CD4-positive, CD25-positive, alpha-beta regulatory T cell (primary cell): ENCODE measurements around the gene TMEM116. TPM values are rescaled to one million over a fixed set of nuclear protein-coding genes. Genes with fewer than 3 reads are reported as not detected.
A peak's percentile ranks its signal among the peaks of the same experiment; 100 is the strongest.

Experiments
- ATAC-seq, 2 donors: fragments of 150-1000 bp; cut with Tn5 transposase; one replicate each; pipeline ENCODE4 v1.10.0; 2021; ENCODE audit warnings: low read depth in 2 of 2, moderate number of reproducible peaks in 2 of 2, moderate library complexity in 1 of 2
- DNase-seq, 3 donors: peaks; one replicate each; pipeline versions ENCODE4 v3.0.0 to v3.0.0-alpha.2; 2012 to 2022; ENCODE audit warnings: mixed read lengths in 1 of 3
- H3K27ac ChIP-seq: one replicate; pipeline ENCODE4 v1.7.0; 2013; ENCODE audit warnings: mild to moderate bottlenecking, low read length; ENCODE audit not compliant: insufficient read depth, poor library complexity, severe bottlenecking
- H3K27me3 ChIP-seq: one replicate; pipeline ENCODE4 v1.7.0; 2013; ENCODE audit warnings: low read length; ENCODE audit not compliant: control insufficient read depth, insufficient read depth
- H3K36me3 ChIP-seq: one replicate; pipeline ENCODE4 v1.7.0; 2013; ENCODE audit warnings: mild to moderate bottlenecking, low read length, moderate library complexity; ENCODE audit not compliant: control insufficient read depth, insufficient read depth
- H3K4me1 ChIP-seq: 2 replicates; pipeline ENCODE4 v1.7.0; 2013; ENCODE audit warnings: mild to moderate bottlenecking, low read length; ENCODE audit not compliant: insufficient read depth, control insufficient read depth, poor library complexity, severe bottlenecking
- H3K4me3 ChIP-seq: one replicate; pipeline ENCODE4 v1.7.0; 2013; ENCODE audit warnings: low read depth, mild to moderate bottlenecking, low read length, moderate library complexity
- H3K9me3 ChIP-seq, 2 experiments: 1 replicate in 1 of 2; 2 replicates in 1 of 2; pipeline ENCODE4 v1.7.0; 2013; ENCODE audit warnings: low read length in 2 of 2, mild to moderate bottlenecking in 1 of 2, moderate library complexity in 1 of 2; ENCODE audit not compliant: control insufficient read depth in 2 of 2
- H3K27ac Mint-ChIP-seq, 3 donors: one replicate each; pipeline ENCODE4 v1.8.0; 2020 to 2022; ENCODE audit warnings: mild to moderate bottlenecking in 3 of 3, mixed read lengths in 3 of 3, moderate library complexity in 2 of 3
- H3K27me3 Mint-ChIP-seq: one replicate; pipeline ENCODE4 v1.8.0; 2022; ENCODE audit warnings: mild to moderate bottlenecking, mixed read lengths
- H3K36me3 Mint-ChIP-seq: one replicate; pipeline ENCODE4 v1.8.0; 2020; ENCODE audit warnings: mixed read lengths
- H3K4me1 Mint-ChIP-seq, 4 donors: one replicate each; pipeline ENCODE4 v1.8.0; 2020 to 2022; ENCODE audit warnings: mixed read lengths in 4 of 4, mild to moderate bottlenecking in 1 of 4
- H3K4me3 Mint-ChIP-seq, 4 donors: one replicate each; pipeline ENCODE4 v1.8.0; 2020 to 2022; ENCODE audit warnings: mild to moderate bottlenecking in 4 of 4, mixed read lengths in 4 of 4, moderate library complexity in 3 of 4
- H3K9me3 Mint-ChIP-seq, 7 donors: one replicate each; pipeline ENCODE4 v1.8.0; 2020 to 2022; ENCODE audit warnings: mixed read lengths in 7 of 7, mild to moderate bottlenecking in 3 of 7, moderate library complexity in 2 of 7
- polyA plus RNA-seq, 4 donors: library from polyadenylated mRNA; unstranded; fragments of 300-500 nt; fragmentation: Illumina TruSeq; gene quantifications; one replicate each; pipeline ENCODE4 v1.2.3, GENCODE V29; 2021
- total RNA-seq: library from RNA; stranded (reverse); gene quantifications from one replicate; pipeline ENCODE4 v1.2.3, GENCODE V29; 2022

TMEM116 gene
- total and polyA plus RNA-seq, 5 donors from 2014 or later, result 20.2 to 38.4 (median 27.9) TPM

DNA sequence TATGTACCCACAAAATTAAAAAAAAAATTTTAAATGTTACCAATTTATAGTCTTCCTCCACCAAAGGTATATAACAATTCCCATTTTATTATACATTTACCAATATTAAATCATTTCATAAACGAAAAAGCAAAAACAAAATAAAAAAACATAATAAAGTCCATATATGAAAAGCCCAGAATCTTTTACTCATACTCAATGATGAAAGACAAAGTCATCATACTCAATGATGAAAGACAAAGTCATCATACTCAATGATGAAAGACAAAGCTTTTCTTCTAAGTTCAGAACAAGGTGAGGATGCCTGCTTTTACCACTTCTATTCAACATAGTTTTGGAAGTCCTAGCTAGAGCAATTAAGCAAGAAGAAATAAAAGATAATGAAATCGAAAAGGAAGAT lies 28.1 kb downstream of the TMEM116 start:
- Histone ChIP-seq H3K4me3 (no peak overlapping the region), H3K9me3 (no peaks in the 10 kb centered on the region), H3K36me3 (no peaks in the 10 kb centered on the region), H3K4me1 (no peaks in the 10 kb centered on the region), H3K27ac (no peak overlapping the region), H3K27me3 (no peaks in the 10 kb centered on the region)
- H3K4me1 Mint-ChIP-seq, result peaks cover 14 to 33% (median 20%) of the 10 kb centered on the region in 4 donors
- peaks cover 0 to 3% (median 0%) of the 10 kb centered on the region in 7 donors for H3K9me3 Mint-ChIP-seq
- no peak overlapping the region for H3K27ac Mint-ChIP-seq
- DNase-seq (no peak), ATAC-seq (no peak)
- H3K27me3 Mint-ChIP-seq, result no peaks in the 10 kb centered on the region
- H3K4me3 Mint-ChIP-seq, result no peak overlapping the region
- peaks cover 28% of the 10 kb centered on the region for H3K36me3 Mint-ChIP-seq

DNA sequence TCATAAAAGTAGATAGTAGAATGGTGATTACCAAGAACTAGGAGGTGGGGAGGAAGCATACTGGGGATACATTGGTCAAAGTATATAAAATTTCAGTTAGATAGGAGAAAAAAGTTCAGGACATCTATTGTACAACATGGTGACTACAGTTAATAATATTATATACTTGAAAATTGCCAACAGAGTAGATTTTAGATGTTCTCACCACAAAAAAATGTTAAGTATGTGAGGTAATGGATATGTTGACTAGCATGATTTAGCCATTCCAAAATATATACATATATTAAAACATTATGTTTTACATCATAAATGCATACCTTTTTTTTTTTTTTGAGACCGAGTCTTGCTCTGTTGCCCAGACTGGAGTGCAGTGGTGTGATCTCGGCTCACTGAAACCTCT lies 31.0 kb downstream of the TMEM116 start:
- Mint-ChIP-seq H3K27ac (peak overlapping the region in 1 of 3 donors; percentile 29), H3K36me3 (peaks cover 27% of the 10 kb centered on the region)

DNA sequence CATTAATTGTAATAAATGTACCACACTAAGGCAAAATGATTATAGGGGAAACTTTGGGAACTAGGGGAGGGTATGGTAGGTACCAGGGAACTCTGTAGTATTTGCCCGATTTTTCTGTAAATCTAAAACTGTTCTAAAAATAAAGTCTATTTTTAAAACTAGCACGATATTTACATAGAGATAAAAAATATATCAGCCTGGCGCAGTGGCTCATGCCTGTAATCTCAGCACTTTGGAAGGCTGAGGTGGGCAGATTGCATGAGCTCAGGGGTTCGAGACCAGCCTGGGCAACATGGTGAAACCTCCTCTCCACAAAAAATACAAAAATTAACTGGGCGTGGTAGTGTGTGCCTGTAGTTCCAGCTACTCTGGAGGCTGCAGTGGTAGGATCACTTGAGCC lies 32.4 kb downstream of the TMEM116 start:
- no peak overlapping the region for H3K27ac ChIP-seq
- H3K4me1 ChIP-seq, result no peaks in the 10 kb centered on the region
- DNase-seq (no peak), ATAC-seq (no peak)
- peaks cover 26 to 38% (median 29%) of the 10 kb centered on the region in 4 donors for H3K4me1 Mint-ChIP-seq
- H3K36me3 ChIP-seq, result no peaks in the 10 kb centered on the region
- H3K9me3 Mint-ChIP-seq, result peaks cover 0 to 1% (median 0%) of the 10 kb centered on the region in 7 donors
- no peak overlapping the region for H3K4me3 ChIP-seq
- no peaks in the 10 kb centered on the region for H3K27me3 Mint-ChIP-seq
- H3K4me3 Mint-ChIP-seq, result no peak overlapping the region
- H3K27me3 ChIP-seq, result no peaks in the 10 kb centered on the region
- no peaks in the 10 kb centered on the region for H3K9me3 ChIP-seq
- peaks cover 22% of the 10 kb centered on the region for H3K36me3 Mint-ChIP-seq
- H3K27ac Mint-ChIP-seq, result no peak overlapping the region

More for the DNA sequence above, 31.0 kb downstream of the TMEM116 start:
- ATAC-seq (no peak), DNase-seq (no peak)
- Histone ChIP-seq H3K36me3 (no peaks in the 10 kb centered on the region), H3K9me3 (no peaks in the 10 kb centered on the region), H3K27me3 (no peaks in the 10 kb centered on the region), H3K4me3 (no peak overlapping the region), H3K27ac (no peak overlapping the region), H3K4me1 (no peaks in the 10 kb centered on the region)
- Mint-ChIP-seq H3K4me3 (no peak overlapping the region), H3K4me1 (peaks cover 19 to 37% (median 23%) of the 10 kb centered on the region in 4 donors), H3K9me3 (peaks cover 0 to 1% (median 0%) of the 10 kb centered on the region in 7 donors), H3K27me3 (no peaks in the 10 kb centered on the region)

DNA sequence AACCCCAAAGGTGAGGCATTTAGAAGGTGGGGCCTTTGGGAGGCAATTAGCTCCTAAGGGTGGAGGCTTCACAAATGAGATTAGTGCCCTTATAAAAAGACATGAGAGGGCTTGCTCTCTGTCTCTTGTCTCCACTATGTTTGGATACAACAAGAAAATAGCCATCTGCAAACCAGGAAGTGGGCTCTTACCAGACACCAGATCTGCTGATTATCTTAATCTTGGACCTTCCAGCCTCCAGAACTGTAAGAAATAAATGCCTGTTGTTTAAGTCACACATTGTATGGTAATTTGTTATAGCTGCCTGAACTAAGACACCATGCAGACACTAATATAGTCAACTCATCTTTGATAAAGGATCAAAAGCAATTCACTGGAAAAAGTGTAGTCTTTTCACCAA lies 34.4 kb downstream of the TMEM116 start:
- peaks cover 18% of the 10 kb centered on the region for H3K36me3 Mint-ChIP-seq
- peaks cover 22 to 38% (median 24%) of the 10 kb centered on the region in 4 donors for H3K4me1 Mint-ChIP-seq
- DNase-seq (no peak), ATAC-seq (no peak)
- H3K9me3 Mint-ChIP-seq, result no peaks in the 10 kb centered on the region
- Histone ChIP-seq H3K9me3 (no peaks in the 10 kb centered on the region), H3K36me3 (no peaks in the 10 kb centered on the region), H3K4me1 (no peaks in the 10 kb centered on the region), H3K27me3 (no peaks in the 10 kb centered on the region), H3K4me3 (no peak overlapping the region), H3K27ac (no peak overlapping the region)
- H3K27ac Mint-ChIP-seq, result no peak overlapping the region
- no peak overlapping the region for H3K4me3 Mint-ChIP-seq
- H3K27me3 Mint-ChIP-seq, result no peaks in the 10 kb centered on the region

DNA sequence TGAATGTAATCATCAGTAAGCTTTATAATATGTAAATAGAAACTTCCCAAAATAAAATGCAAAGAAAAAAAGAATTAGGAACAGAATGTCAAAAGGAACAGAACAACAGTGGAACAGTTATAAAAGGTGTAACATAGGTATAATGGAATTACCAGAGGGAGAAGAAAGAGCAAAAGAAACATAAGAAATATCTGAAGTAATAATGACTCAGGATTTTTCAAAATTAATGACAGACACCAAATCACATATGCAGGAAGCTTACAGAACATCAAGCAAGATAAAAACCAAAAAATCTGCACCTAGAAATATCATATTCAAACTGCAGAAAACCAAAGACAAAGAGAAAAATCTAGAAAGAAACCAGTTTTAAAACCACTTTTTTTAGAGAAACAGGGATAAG lies 36.1 kb downstream of the TMEM116 start:
- H3K27ac Mint-ChIP-seq, result peak overlapping the region in 1 of 3 donors; percentile 50
- H3K4me1 ChIP-seq, result no peaks in the 10 kb centered on the region

DNA sequence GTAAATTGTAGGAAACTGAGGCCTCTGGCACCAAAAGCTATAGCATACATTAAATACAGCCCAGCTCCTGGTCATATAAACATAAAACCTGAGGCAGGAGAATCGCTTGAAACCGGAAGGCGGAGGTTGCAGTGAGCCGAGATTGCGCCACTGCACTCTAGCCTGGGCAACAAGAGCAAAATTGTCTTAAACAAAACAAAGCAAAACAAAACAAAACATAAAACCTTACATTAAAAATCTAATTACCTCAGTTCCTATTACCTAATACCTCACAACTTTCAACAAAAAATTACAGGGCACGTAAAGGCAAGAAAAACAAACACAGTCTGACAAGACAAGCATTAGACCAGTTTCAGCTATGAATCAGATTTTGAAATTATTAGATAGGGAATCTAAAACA lies 36.7 kb downstream of the TMEM116 start:
- Histone ChIP-seq H3K4me3 (no peak overlapping the region), H3K36me3 (peaks cover 7% of the 10 kb centered on the region), H3K27me3 (no peaks in the 10 kb centered on the region), H3K27ac (no peak overlapping the region), H3K4me1 (no peaks in the 10 kb centered on the region), H3K9me3 (peaks cover 2 to 6% of the 10 kb centered on the region in 2 experiments)
- no peak overlapping the region for H3K27ac Mint-ChIP-seq
- H3K4me1 Mint-ChIP-seq, result peaks cover 20 to 33% (median 22%) of the 10 kb centered on the region in 4 donors
- H3K9me3 Mint-ChIP-seq, result no peaks in the 10 kb centered on the region
- no peak for DNase-seq
- no peak overlapping the region for H3K4me3 Mint-ChIP-seq
- ATAC-seq, result no peak
- H3K27me3 Mint-ChIP-seq, result no peaks in the 10 kb centered on the region
- H3K36me3 Mint-ChIP-seq, result peaks cover 15% of the 10 kb centered on the region

More for the DNA sequence above, 36.1 kb downstream of the TMEM116 start:
- H3K4me3 ChIP-seq, result no peak overlapping the region
- Mint-ChIP-seq H3K27me3 (no peaks in the 10 kb centered on the region), H3K4me1 (peaks cover 20 to 33% (median 22%) of the 10 kb centered on the region in 4 donors), H3K9me3 (no peaks in the 10 kb centered on the region), H3K36me3 (peaks cover 18% of the 10 kb centered on the region), H3K4me3 (no peak overlapping the region)
- DNase-seq, result no peak
- H3K27me3 ChIP-seq, result no peaks in the 10 kb centered on the region
- no peaks in the 10 kb centered on the region for H3K9me3 ChIP-seq
- ATAC-seq, result no peak
- H3K27ac ChIP-seq, result no peak overlapping the region
- H3K36me3 ChIP-seq, result peaks cover 5% of the 10 kb centered on the region

DNA sequence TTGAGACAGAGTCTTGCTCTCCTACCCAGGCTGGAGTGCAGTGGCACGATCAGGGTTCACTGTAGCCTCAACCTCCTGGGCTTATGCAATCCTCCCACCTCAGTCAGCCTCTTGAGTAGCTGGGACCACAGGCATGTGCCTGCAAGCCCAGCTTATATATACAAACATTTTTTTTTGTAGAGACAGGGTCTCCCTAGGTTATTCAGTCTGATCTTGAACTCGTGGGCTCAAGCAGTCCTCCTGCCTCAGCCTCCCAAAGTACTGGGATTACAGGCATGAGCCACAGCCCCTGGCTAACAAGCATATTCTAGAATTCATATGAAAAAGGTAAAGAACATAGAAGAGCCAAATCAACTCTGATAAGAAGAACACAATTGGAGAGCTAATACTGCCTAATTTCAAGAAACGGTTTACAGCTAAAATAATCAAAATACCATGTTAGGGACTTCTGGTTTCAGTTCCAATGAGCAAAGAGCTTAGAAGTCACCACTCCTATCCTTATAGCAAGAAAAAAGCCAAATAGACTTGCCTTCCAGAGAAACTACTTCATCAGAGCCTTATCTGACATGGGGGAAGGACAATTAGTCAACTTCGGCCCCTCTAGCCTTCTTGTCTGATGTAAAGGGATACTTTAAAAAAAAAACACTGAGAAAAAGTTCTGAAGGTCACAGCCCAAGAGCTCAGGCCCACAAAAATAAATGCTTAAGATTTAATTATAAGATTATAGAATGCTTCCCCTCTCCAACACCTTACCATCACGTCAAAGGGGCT lies 37.6 kb downstream of the TMEM116 start:
- H3K9me3 ChIP-seq, result peaks cover 7 to 13% of the 10 kb centered on the region in 2 experiments
- H3K9me3 Mint-ChIP-seq, result peaks cover 0 to 4% (median 0%) of the 10 kb centered on the region in 7 donors
- H3K4me3 ChIP-seq, result no peak overlapping the region
- peak overlapping the region in 2 of 3 donors; percentile 11 to 77 for H3K27ac Mint-ChIP-seq
- no peaks in the 10 kb centered on the region for H3K27me3 Mint-ChIP-seq
- no peak for DNase-seq
- H3K27me3 ChIP-seq, result no peaks in the 10 kb centered on the region
- H3K4me1 Mint-ChIP-seq, result peaks cover 20 to 33% (median 21%) of the 10 kb centered on the region in 4 donors
- H3K4me1 ChIP-seq, result no peaks in the 10 kb centered on the region
- H3K27ac ChIP-seq, result no peak overlapping the region
- H3K4me3 Mint-ChIP-seq, result no peak overlapping the region
- ATAC-seq, result no peak
- peaks cover 15% of the 10 kb centered on the region for H3K36me3 Mint-ChIP-seq
- peaks cover 7% of the 10 kb centered on the region for H3K36me3 ChIP-seq

DNA sequence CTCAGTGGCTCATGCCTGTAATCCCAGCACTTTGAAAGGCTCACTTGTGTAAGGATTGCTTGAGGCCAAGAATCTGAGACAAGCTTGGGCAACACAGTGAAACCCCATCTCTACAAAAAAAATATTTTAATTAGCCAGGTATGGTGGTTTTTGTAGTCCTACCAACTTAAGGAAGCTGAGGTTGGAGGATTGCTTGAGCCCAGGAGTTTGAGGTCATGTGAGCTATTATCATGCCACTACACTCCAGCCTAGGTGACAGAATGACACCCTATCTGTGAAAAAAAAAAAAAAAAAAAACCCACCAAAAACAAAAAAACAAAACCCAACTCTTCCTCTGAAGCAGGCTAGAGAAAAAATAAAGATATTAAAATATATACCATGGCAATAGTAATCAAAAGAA lies 41.2 kb downstream of the TMEM116 start:
- H3K4me3 Mint-ChIP-seq, result no peak overlapping the region
- no peak overlapping the region for H3K27ac Mint-ChIP-seq
- H3K4me1 ChIP-seq, result no peaks in the 10 kb centered on the region
- H3K27me3 ChIP-seq, result no peaks in the 10 kb centered on the region
- no peak for ATAC-seq
- H3K27me3 Mint-ChIP-seq, result no peaks in the 10 kb centered on the region
- H3K4me3 ChIP-seq, result no peak overlapping the region
- H3K9me3 Mint-ChIP-seq, result peaks cover 0 to 4% (median 0%) of the 10 kb centered on the region in 7 donors
- no peak overlapping the region for H3K27ac ChIP-seq
- peaks cover 4 to 16% (median 14%) of the 10 kb centered on the region in 4 donors for H3K4me1 Mint-ChIP-seq
- no peak for DNase-seq
- H3K9me3 ChIP-seq, result peaks cover 7 to 13% of the 10 kb centered on the region in 2 experiments
- peaks cover 4% of the 10 kb centered on the region for H3K36me3 Mint-ChIP-seq
- peaks cover 7% of the 10 kb centered on the region for H3K36me3 ChIP-seq
